ENCODE data around the gene CAMK2G.

- TF ChIP-seq CTCF (IDR thresholded peaks at IDR 0.05) (no peak), POLR2A (IDR thresholded peaks at IDR 0.05) (no peak)
These were observed 33.6 kb upstream of the CAMK2G start for GRCh38 chr10:73907841-73908517.
